HEK293T (cell line): ENCODE results near the gene LRRC73.

Experiments
- ELF4 ChIP-seq: fragments of 450-650 bp; IDR thresholded peaks from 2 replicates; pipeline ENCODE4 v1.6.1; 2017; ENCODE audit warnings: antibody characterized with exemption
- ZNF384 ChIP-seq: fragments of 450-650 bp; IDR thresholded peaks from 2 replicates; pipeline ENCODE4 v1.6.1; 2016
- TF ChIP-seq, protein P1 (sequence below): fragments of 450-650 bp; IDR thresholded peaks from 2 replicates; pipeline ENCODE4 v1.6.1; 2016

DNA sequence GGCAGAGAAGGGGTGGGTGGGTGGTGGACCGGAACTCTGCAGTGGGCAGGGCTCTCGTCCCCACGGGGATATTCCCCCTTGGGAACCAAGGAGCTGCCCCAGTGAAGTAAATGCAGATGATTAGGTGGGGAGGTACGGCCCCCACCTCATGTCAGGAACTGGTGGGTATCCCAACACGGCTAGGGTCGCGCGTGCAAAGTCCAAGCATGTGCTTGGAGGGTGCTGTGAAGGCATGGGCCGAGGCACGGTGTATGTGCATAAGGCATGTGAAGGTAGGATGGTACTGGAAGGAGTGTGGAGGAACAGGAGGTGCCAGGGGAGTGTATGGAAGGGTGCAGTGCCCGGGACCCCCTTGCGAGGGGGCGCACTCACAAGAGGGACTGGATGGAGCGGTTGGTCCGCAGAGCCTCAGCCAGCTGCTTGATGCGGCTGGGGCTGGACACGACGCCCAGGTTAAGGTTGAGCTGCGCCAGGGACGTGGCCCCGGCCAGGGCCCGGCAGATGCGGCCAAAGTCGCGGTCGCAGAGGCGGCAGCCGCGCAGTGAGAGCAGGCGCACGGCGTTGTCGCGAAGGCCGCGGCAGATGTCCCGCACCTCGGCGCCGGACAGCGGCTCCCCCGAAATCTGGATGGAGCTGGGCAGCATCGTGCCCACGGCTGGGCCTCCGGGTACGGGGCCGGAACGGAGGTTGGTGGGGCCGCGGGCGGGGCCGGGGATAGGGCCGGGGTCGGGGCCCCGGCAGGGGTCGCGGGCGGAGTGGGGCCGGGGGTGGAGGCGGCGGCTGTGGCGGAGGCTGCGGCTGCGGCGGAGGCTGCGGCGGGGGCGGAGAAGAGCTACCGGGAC lies 783 bp downstream of the LRRC73 start:
- TF ChIP-seq, protein P1, sequence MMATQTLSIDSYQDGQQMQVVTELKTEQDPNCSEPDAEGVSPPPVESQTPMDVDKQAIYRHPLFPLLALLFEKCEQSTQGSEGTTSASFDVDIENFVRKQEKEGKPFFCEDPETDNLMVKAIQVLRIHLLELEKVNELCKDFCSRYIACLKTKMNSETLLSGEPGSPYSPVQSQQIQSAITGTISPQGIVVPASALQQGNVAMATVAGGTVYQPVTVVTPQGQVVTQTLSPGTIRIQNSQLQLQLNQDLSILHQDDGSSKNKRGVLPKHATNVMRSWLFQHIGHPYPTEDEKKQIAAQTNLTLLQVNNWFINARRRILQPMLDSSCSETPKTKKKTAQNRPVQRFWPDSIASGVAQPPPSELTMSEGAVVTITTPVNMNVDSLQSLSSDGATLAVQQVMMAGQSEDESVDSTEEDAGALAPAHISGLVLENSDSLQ = no peak
- TF ChIP-seq ELF4 = no peak
- no peak for TF ChIP-seq ZNF384
